Right renal pelvis (tissue), 4 donors: ENCODE data around the gene ELOVL6. TPM values are rescaled to one million over a fixed set of nuclear protein-coding genes. Genes with fewer than 3 reads are reported as not detected.
"Not testable (repeated sequence)": the region's sequence is repeated elsewhere in the genome, so short reads cannot be mapped to it uniquely, and the experiment has no call there.

Experiments
- DNase-seq, 4 donors: peaks; one replicate each; pipeline ENCODE4 v3.0.0-alpha.2; 2013; ENCODE audit warnings: low read depth in 4 of 4, low spot score in 3 of 4, missing footprints in 1 of 4
- polyA plus RNA-seq, 4 donors: library from polyadenylated mRNA; unstranded; fragments of 120-200 nt; gene quantifications; one replicate each; pipeline ENCODE4 v1.2.1, GENCODE V29; 2013; ENCODE audit not compliant: insufficient read length in 4 of 4

The ELOVL6 gene, protein sequence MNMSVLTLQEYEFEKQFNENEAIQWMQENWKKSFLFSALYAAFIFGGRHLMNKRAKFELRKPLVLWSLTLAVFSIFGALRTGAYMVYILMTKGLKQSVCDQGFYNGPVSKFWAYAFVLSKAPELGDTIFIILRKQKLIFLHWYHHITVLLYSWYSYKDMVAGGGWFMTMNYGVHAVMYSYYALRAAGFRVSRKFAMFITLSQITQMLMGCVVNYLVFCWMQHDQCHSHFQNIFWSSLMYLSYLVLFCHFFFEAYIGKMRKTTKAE
- polyA plus RNA-seq = 10 to 100 TPM; 26.2 to 37.9 (median 35.0) TPM

DNA sequence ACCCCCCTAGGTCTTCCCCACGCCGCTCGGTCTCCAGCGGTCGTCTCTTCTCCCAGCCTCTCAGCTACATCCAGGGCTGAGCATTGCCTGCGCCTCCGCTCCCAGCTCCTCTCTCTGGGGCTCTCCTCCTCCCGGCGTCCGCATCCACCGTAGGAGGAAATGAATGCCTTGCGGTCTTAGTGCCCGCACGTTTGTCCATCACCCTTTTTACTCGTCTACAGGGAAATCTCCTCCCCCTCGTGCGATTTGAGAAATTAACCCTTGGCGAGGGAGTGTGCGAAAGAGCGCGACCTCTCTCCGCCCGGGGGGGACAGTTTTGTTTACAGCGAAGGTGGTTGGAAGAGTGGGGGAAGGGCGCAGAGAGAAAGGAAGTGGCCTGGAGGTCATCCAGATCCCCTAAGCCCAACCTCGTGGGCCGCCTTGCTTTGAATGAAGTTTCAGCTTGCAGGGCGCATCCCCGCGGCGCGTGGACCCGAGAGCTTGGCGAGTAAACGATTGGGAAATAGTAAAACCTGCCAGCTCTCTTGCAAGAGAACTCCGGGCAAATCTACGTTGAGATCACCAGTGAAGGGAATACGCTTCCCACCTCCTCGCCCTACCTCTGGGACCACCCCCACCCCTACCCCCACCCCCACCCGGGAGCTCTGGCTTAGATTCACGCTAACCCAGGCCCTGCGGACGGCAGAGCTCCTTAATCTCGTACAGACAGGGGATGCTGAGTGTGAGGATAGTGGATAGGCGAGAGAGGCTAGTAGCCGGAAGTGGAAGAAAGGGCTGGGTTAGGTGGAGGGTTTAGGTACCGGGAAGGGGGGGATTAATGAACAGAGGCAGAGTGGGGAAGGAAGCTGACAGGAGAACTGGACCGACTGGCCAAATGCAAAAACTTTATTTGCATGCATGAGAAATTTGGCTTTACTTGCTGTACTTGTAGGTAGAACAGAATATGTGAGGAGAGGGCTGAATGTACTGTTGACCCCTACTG, at the start of gene ELOVL6:
Gene ELOVL6, minus strand, starts transcription at position 181 of the 982 bp plus-strand sequence. CDS start 280 bp downstream, outside the sequence.
- DNase-seq = peak in 2 of 4 donors; percentile 47 to 56

DNA sequence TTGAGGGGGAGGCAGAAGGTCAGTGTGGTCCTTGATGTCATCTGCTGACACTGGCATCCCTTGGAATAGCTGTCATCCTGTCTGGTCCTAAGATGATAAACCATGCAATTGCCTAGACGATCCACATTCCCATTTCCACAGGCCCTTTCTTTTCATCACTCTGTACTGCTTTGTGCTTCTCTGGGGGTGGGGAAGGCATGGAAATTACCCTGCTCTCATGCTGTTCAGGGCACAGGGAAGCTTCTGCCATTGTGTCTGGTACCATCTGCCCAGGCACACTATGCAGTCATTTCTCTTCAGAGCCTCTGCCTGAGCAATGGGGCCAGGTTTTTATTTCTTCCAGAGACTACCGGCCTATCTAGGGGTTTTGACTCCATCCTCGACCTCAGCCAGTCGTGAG, 49.7 kb upstream of the ELOVL6 start:
- DNase-seq = no peak

DNA sequence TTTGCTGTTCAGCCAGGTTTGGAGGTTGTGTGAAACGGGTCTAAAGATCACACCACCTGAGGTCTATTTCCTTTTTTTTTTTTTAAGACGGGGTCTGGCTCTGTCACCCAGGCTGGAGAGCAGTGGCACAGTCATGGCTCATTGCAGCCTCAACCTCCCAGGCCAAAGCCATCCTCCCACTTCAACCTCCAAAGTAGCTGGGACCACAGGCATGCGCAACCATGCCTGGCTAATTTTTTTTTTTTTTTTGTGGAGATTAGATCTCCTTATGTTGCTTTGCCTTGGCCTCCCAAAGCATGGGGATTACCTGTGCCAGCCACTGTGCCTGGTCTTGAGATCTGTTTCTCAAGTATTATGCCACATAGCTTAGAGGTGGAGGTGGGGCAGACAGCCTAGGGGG, 49.2 kb upstream of the ELOVL6 start:
- no peak for DNase-seq

DNA sequence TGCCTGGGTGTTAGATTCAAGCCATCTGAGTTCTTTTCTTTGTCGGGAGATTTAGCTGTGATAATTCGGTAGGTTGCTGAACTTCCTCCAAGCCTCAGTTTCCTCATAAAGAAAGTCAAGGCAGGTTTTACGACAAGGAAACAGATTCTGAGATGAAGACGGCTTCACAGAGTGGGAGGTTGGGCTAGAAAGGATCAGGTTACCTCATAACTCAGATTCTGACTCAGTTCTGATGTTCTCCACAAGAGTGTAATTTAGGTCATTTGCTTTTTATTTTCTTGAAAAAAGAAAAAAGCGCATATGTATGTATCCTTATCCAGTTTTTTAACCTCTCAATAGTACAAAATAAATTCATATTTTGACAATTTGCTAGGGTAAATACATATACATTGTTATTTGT, 47.2 kb upstream of the ELOVL6 start:
- peak in 2 of 4 donors; percentile 12 to 17 for DNase-seq

DNA sequence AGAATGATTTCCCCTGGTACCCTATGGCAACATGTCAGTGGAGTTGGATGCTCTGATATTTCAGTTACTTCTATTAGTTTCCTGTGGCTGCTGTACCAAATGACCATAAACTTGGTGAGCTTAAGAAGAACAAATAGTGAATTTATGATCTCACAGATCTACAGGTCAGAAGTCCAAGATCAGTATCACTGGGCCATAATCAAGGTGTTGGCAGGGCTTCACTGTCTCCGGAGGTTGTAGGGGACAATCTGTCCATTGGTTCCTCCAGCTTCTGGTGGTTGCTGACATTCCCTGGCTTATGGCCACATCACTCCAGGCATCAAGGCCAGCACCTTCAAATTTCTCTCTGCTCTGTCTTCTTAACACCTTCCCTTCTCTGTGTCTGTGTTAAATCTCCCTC, 37.9 kb upstream of the ELOVL6 start:
- DNase-seq = no peak

DNA sequence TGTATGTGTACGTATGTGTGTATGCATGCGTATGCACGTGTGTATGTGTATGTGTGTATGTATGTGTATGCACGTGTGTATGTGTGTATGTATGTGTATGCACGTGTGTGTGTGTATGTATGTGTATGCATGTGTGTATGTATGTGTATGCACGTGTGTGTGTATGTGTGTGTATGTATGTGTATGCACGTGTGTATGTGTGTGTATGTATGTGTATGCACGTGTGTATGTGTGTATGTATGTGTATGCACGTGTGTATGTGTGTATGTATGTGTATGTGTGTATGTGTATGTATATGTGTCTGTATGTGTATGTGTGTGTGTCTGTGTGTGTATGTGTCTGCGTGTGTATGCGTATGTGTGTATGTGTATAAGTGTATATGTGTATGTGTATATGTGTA, 35.2 kb upstream of the ELOVL6 start:
- DNase-seq = not testable (repeated sequence)

DNA sequence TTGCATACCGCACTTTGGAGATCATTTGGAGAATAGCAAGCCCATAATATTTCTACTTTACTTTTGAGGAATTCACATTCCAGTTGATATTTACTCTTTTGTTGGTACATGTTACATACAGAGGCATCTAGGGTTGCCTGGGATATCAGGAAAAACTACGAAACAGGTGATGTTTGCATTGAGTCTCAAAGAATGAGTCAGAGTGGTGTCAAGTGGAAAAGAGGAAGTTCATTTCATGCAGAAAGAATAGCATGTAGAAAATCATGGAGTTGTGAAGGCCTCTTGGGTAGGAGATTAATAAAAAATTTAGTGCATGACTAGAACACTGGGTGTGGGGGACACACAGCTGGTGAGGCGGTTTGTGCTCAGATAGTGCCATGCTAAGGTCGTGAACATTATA, 33.5 kb upstream of the ELOVL6 start:
- no peak for DNase-seq

DNA sequence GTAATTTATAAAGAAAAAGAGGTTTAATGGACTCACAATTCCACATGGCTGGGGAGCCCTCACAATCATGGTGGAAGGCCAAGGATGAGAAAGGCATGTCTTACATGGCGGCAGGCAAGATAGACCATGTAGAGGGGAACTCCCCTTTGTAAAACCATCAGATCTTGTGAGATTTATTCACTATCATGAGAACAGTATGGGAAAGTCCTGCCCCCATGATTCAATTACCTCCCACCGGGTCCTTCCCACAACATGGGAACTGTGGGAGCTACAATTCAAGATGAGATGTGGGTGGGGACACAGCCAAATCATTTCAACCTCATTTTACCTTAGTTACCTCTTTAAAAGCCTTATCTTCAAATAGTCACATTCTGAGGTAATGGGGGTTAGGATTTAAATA, 30.9 kb upstream of the ELOVL6 start:
- DNase-seq = no peak

DNA sequence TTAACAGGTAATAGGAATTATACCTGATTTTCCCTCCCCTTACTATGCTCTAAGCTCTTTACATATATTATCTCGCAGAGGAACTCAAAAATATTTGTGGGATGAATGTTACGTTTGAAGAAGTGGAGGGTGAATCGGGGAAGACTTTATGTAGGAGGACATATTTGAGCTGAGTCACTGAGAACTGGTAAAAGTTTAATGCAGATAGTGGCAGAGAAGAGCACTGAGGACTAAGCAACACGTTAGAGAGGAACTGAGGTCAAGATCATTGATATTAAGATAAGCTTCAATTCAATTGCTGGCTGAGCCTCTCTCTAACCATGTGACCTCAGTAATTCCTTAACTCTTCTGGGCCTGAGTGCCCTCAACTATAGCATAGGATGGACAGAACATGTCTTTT, 26.4 kb upstream of the ELOVL6 start:
- no peak for DNase-seq

DNA sequence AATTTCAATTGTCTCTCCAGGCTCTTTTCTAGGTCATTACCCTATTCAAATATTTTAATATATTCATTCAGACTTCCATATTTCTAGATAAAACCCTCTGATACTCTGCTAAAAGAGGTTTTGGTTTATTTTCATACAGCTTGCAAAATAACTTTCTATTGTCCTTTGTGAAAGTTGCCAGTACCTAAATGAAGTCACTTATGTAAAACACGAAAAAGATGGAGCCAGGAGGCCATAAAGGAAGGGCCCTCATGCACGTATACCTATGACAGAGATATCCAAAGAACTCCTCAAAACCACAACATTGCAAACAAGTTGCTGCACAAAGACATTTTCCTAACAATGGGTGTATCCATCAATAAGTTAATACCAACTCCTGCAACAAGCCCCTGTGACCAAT, 25.7 kb upstream of the ELOVL6 start:
- DNase-seq = no peak

DNA sequence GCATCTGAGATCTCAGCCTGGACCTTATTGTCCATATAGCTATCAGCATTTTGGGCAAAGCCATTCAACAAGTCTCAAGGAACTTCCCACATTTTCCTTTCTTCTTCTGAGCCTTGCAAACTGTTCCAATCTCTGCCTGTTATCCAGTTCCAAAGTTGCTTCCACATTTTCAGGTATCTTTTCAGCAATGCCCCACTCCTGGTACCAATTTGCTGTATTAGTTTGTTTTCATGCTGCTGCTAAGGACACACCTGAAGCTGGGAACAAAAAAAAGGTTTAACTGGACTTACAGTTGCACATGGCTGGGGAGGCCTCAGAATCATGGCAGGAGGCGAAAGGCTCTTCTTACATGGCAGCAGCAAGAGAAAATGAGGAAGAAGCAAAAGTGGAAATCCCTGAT, 20.5 kb upstream of the ELOVL6 start:
- DNase-seq = not testable (repeated sequence)

DNA sequence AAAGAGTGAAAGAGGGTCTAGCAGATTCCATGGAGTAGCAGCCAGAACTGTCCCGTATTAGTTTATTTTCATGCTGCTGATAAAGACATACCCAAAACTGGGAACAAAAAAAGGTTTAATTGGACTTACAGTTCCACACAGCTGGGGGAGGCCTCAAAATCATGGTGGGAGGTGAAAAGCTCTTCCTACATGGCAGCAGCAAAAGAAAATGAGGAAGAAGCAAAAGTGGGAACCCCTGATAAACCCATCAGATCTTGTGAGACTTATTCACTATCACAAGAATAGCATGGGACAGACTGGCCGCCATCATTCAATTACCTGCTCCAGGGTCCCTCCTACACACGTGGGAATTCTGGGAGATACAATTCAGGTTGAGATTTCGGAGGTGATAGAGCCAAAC, 18.8 kb upstream of the ELOVL6 start:
- not testable (repeated sequence) for DNase-seq

DNA sequence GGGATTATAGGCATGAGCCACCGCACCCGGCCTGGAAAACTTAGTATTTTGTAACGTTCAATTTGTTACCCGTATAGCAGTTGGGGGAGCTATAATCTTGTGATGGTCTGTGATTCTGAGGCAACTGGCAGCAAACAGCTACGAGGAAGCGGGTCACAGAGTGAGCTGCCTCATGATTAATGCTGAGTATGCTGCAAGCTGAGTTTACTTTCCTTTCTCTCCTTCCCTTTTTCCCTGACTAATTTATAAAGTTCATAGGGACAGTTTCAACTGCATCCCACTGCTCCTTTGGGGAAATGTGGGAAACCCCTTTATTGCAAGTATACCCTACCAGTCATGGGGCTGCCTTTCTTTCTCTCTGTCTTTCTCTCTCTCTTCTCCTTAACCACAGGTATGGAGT, 17.7 kb upstream of the ELOVL6 start:
- DNase-seq = no peak

DNA sequence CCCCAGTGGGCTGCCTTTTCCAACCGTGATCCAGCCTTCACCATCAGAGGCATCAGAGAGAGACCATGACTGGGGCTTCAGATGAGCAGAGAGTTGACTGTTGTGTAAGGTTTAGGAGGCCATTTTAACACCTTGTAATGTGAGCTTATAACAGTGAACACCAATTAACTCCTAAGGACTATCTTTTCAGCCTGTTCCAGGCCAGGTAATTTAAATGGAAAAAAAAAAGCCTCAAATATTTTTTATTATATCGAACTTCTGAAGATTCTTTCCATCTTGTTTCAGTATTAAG, 13.3 kb upstream of the ELOVL6 start:
- no peak for DNase-seq

DNA sequence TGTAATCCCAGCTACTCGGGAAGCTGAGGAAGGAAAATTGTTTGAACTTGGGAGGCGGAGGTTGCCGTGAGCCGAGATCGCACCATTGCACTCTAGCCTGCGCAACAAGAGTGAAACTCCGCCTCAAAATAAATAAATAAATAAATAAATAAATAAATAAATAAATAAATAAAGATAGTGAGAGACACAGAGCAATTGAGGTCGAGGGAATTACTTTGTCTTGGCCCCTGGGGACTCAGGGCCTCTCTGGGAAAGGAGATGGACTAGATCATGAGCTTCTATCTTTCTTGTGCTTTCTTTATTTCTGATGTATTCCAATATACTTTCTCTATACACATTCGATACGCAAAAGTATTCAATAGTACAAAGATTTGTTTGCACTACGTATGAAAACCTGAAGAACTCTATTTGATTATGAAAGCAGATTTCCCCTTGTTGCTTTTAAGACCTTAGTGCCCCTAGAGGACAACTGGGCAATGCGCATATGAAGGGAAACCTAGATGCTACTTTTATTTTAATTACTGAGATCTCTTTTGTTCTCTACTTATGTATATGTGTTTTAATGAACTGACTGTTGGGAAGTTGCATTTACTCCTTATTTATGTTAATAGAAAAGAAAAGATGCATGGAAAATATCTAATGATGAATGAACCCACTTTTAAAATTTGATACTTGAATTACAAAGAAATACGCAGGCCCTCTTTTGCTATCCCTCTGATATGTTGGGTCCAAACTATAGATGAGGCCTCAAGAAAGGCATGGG, 12.8 kb upstream of the ELOVL6 start:
- no peak for DNase-seq

DNA sequence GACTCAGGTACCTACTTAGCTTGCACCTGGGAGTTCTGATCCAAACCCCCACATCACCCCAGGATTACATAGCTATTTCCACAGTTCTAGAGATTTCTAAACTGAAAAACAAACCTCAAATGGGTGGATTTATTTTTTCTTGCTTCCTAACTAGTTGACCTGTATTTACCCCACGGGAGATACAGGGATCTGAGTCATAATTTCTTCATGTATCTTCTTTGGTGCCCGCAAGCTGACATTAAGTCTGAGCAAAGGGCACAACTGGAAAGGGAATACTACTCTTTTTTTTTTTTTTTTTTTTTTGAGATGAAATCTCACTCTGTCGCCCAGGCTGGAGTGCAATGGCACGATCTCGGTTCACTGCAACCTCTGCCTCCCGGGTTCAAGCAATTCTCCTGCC, 10.0 kb upstream of the ELOVL6 start:
- DNase-seq = no peak

DNA sequence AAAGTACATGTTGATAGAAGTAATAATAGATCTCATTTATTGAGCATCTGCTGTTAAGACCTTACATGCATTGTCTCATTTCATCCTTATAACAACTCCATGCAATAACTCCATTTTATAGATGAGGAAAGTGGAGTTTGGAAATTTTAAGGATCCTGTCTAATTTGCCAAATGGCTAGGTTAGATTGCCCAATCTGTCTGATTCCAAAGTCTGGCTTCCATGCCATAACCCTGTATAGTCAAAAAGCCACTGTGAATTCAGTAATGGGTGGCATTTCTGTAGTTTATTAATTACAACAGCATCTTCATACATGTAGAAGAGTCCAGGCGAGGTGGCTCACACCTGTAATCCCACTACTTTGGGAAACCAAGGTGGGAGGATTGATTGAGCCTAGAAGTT, 8.8 kb upstream of the ELOVL6 start:
- no peak for DNase-seq

DNA sequence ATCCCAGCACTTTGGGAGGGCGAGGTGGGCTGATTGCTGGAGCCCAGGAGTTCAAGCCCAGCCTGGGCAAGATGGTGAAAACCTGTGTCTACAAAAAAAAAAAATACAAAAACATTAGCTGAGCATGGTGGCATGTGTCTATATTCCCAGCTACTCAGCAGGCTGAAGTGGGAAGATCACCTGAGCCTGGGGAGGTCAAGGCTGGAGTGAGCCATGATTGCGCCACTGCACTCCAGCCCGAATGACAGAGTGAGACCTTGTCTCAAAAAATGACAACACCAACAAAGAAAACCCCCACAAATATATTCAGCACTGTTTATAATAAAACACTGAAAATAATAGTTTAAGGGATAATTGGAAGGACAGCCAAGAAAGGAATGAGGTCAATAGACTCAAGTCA, 3.6 kb upstream of the ELOVL6 start:
- no peak for DNase-seq

DNA sequence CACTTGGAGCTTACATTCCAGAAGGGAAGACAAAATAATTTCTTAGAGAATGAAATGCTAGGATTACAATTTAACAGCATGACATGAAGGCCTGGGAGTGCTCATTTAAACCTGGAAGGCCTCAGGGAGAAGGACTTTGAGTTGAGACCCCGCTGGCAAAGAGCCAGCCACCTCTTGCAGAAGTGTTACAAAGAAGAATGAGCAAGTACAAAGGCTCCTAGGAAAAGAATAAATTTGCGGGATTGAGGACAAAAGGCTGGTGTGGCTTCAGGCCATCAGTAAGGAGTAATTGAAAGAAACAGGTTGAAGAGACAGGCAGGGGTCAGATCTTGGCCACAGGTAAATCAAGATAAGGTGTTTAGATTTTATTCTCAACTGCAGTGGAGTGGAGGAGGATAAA, 3.1 kb upstream of the ELOVL6 start:
- no peak for DNase-seq

DNA sequence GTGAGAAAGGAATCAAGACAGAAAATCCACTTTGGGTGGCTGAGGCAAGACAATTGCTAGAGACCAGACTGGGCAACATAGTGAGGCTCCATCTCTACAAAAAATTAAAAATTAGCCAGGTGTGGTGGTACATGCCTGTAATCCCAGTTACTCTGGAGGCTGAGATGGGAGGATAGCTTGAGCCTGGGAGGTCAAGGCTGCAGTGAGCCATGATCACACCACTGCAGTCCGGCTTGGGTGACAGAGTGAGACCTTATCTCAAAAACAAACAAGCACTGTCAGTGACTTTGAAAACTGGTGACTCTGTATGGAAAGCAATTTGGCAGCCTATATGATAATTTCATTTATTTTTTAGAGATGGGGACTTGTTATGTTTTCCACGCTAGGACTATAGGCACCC, 2.3 kb upstream of the ELOVL6 start:
- no peak for DNase-seq

DNA sequence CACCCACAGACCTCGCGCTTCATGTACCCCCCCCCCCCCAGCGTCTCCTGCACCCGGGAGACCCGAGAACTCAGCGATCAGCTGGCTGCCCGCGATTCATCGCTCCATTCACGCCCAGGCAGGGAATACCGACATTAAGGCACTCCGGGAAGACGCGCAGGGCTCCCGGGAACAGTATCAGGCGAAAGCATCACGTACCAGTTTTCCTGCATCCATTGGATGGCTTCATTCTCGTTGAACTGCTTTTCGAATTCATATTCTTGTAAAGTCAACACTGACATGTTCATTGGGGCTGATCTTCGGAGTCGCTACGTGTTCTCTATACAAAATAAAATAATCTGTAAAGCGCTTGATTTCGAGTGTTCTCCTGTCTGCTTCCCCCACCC, 373 bp downstream of the ELOVL6 start:
- DNase-seq = peak in 1 of 4 donors; percentile 37
